ENCODE data around the gene ATF7IP2.
"Not testable (repeated sequence)": the region's sequence is repeated elsewhere in the genome, so short reads cannot be mapped to it uniquely, and the experiment has no call there.

The ATF7IP2 gene

DNA sequence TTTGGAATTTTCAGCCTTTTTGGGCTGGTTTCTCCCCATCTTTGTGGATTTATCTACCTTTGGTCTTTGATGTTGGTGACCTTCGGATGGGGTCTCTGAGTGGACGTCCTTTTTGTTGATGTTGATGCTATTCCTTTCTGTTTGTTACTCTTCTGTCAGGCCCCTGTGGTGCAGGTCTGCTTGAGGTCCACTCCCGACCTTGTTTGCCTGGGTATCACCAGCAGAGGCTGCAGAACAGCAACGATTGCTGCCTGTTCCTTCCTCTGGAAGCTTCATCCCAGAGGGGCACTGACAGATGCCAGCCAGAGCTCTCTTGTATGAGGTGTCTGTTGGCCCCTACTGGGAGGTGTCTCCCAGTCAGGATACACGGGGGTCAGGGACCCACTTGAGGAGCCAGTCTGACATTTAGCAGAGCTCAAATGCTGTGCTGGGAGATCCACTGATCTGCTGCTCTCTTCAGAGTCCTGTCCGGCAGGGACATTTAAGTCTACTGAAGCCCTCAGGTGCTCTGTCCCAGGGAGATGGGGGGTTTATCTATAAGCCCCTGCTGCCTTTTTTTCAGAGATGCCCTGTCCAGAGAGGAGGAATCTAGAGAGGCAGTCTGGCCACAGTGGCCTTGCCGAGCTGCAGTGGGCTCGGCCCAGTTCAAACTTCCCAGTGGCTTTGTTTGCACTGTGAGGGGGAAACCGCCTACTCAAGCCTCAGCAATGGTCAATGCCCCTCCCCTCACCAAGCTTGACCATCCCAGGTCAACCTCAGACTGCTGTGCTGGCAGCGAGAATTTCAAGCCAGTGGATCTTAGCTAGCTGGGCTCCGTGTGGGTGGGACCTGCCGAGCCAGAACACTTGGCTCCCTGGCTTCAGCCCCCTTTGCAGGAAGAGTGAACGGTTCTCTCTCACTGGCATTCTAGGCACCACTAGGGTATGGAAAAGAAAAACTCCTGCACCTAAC lies 66.6 kb downstream of the ATF7IP2 start:
- not testable (repeated sequence) for DNase-seq (ENCODE audit: low spot score)

DNA sequence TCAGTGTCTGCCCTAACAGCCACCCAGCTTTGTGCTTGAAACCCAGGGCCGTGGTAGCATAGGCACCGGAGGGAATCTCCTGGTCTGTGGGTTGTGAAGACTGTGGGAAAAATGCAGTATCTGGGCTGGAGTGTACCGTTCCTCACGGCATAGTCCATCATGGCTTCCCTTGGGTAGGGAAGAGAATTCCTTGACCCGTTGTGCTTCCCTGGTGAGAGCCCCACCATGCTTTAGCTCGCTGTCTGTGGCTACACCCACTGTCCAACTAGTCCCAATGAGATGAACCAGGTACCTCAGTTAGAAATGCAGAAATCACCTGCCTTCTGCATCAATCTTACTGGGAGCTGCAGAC lies 67.3 kb downstream of the ATF7IP2 start:
- no peak for DNase-seq (ENCODE audit: low spot score)

DNA sequence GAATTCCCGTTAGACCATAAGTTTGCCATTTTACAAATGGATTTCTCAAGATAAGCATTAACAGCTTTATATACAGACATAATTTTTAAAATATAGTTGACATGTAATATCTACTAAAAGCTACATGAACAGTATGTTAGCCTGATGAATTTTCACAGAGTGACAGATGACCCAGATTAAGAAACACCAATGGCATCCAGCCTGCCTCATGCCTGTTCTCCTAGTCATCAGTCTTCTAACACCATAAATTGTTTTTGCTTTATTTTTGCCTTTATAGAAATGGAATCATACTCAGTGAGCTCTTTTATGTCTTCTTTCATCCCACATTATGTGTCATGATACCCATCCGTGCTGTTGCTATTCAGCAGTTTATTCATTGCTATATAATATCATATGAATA lies 80.0 kb downstream of the ATF7IP2 start:
- DNase-seq (ENCODE audit: low spot score): no peak

DNA sequence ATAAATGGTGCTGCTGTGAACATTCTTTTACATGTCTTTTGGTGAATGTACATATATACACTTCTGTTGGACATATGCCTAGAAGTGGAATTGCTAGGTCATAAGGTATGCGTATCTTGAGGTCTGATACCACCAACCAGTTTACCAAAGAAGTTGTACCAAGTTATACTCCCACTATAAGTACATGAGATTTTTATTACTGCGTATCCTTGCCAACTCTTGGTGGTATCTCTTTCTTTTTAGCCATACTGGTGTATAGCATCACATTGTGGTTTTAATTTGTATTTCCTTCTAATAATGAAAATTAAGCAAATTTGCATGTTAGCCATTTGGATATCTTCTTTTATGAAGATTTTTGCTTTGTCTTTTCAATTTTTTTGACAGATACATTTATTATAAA lies 80.5 kb downstream of the ATF7IP2 start:
- no peak for DNase-seq (ENCODE audit: low spot score)

GRCh38 chr16:10466861-10467260 lies 81.0 kb downstream of the ATF7IP2 start:
- DNase-seq (ENCODE audit: low spot score): no peak

GRCh38 chr16:10476636-10477035 lies 90.8 kb downstream of the ATF7IP2 start:
- not testable (repeated sequence) for DNase-seq (ENCODE audit: low spot score)

DNA sequence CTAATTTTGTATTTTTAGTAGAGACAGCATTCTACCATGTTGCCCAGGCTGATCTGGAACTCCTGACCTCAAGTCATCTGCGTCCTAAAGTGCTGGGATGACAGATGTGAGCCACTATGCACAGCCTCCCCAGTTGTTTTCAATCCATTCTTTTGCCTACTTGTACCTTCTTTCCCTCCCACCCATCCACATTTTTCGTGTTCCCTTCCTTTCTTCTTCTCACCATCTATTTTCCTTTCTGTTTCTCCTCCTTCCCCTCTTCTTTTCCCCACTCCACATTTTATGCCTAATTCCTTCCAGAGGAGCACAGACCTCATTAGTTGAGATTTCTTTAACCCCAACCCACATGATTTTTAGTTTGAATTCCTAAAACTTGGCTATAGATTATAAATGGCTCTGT lies 94.3 kb downstream of the ATF7IP2 start:
- DNase-seq (ENCODE audit: low spot score): no peak

DNA sequence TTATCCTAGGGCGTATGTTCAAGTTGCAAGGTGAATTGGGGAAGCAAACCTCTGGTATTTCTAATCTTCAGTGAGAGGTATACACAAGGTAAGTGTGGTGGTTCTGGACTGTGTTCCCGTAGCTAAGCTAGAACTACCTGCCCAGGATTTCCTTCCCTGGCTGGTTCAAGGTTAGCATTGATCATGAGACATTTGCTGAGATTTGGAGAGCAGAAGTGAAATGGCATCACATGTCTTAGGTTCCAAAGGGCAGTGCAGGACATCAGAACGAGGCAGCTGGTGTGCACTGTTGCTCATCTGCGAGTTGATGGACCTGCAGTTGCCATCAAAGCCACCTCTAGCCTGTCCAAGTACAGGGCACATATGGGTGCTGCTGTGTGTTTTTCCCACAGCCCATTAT lies 99.3 kb downstream of the ATF7IP2 start:
- no peak for DNase-seq (ENCODE audit: low spot score)

GRCh38 chr16:10485698-10486382 lies 100.0 kb downstream of the ATF7IP2 start:
- DNase-seq (ENCODE audit: low spot score): no peak

GRCh38 chr16:10490141-10490540 lies 104.3 kb downstream of the ATF7IP2 start:
- no peak for DNase-seq (ENCODE audit: low spot score)

GRCh38 chr16:10493276-10493675 lies 107.4 kb downstream of the ATF7IP2 start:
- DNase-seq (ENCODE audit: low spot score): no peak

DNA sequence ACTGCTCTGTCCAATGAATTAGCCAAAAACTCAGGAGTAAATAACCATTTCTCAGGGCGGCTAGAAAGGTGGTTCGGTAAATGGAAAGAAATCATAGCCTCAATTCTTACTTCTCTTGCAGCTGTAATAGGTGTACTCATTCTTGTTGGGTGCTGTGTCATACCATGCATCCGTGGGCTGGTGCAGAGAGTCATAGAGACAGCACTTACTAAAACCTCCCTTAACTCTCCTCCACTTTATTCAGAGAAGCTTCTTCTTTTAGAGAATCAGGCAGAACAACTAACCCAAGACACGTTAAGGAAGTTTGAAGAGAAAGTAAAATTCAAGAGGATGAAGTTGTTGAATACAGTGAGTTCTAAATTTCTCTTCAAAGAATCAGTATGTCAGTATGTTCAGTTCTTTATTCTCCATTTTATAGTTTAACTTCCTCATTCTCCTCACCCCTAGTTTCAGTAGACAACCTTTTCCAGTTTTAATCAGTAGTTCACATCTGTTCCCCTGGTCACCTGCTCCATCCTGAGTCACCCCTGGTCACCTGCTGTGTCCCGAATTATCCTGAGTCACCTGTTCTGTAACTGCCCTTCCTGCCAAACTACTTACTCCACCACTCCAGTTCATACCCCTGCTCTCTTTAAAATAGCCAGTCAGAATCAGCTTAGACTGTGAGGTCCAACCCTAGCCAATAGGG lies 108.6 kb downstream of the ATF7IP2 start:
- DNase-seq (ENCODE audit: low spot score): peak; percentile 36

DNA sequence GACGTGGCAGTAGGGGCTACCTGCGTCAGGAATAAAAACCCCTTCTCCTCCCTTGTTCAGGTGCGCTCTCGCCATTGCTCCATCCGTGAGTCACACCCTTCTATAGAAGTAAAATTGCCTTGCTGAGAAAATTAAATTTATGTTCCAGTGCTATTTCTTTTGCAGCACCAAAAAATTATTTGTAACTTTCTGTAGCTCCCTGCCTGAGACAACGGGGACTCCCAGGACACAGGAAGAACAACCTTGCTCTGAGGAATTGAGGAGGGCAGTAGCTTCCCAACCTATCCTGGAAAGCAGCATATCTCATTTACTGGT lies 109.1 kb downstream of the ATF7IP2 start:
- DNase-seq (ENCODE audit: low spot score): no peak

GRCh38 chr16:10497132-10498101 lies 111.6 kb downstream of the ATF7IP2 start:
- DNase-seq (ENCODE audit: low spot score): no peak

GRCh38 chr16:10500582-10500981 lies 114.7 kb downstream of the ATF7IP2 start:
- DNase-seq (ENCODE audit: low spot score): no peak

DNA sequence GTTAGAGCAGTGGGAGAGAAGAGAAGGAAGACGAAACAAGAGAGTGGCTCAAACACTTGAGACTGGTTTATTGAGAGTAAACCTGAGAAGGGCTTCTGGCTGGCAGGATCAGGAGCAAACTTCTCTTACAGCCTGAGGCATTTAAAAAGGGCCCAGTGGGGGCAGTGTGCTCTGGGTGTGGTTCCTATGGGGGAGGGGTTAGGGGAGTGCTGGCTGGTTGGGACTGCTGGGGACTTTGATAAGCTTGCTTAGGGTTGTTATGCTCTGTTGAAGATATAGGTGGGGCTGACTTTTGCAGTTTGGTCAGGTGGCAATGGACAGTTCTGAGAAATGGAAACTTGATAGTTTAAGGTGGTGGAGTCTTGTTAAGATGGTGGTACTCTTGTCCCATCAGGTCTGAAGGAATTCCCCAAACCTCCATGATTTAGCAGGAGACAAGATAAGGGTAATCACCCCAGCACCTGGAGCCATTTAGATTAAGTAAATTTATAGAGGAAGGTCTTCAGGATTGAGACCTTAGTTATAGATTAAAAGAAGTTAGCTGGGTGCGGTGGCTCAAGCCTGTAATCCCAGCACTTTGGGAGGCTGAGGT lies 115.3 kb downstream of the ATF7IP2 start:
- DNase-seq (ENCODE audit: low spot score): no peak

DNA sequence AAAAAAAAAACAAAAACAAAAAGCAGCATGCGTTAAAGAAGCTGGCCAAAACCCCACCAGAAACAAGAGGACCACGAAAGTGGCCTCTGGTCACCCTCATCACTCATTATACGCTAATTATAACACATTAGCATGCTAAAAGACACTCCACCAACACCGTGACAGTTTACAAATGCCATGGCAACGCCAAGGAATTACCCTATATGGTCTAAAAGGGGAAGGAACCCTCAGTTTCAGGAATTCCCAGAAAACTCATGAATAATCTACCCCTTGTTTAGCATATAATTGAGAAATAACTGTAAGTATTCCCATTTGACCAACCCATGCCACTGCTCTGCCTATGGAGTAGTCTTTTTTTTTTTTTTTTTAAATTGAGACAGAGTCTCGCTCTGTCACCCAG lies 116.9 kb downstream of the ATF7IP2 start:
- no peak for DNase-seq (ENCODE audit: low spot score)

DNA sequence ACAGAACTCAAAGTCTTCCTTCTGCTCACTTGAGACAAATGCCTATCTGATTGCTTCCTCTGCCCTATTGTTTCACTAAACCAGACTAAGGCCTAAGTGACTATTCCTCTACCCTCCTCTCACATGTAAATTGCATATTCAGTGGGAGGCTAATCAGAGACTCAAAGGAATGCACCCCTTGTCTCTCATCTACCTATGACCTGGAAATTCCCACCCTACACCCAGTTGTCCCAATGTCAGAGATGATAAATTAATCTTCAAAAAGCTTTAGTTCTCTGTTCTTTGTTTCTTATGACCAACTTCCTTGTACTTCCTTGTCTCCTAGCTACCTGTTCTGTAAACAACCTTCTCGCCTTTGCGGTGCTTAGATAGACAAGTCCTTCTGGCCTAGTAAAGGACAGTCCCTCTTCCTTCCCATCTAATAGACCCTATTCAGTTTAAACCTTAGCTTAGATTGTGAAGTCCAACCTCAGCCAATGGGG lies 118.6 kb downstream of the ATF7IP2 start:
- no peak for DNase-seq (ENCODE audit: low spot score)

DNA sequence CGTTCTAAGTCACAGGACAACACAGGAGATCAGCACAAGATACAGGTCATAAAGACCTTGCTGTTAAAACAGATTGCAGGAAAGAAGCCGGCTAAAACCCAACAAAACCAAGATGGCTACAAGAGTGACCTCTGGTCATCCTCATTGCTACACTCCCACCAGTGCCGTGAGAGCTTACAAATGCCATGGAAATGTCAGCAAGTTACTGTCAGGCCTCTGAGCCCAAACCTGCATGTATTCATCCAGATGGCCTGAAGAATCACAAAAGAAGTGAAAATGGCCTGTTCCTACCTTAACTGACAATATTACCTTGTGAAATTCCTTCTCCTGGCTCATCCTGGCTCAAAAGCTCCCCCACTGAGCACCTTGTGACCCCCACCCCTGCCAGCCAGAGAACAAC lies 119.4 kb downstream of the ATF7IP2 start:
- not testable (repeated sequence) for DNase-seq (ENCODE audit: low spot score)

GRCh38 chr16:10509534-10510025 lies 123.7 kb downstream of the ATF7IP2 start:
- DNase-seq (ENCODE audit: low spot score): peak; percentile 82

GRCh38 chr16:10510279-10510678 lies 124.4 kb downstream of the ATF7IP2 start:
- DNase-seq (ENCODE audit: low spot score): no peak
